Occipital lobe (tissue), 2 donors: ENCODE data around the gene UBASH3B. TPM values are rescaled to one million over a fixed set of nuclear protein-coding genes. Genes with fewer than 3 reads are reported as not detected.
"Not testable (repeated sequence)": the region's sequence is repeated elsewhere in the genome, so short reads cannot be mapped to it uniquely, and the experiment has no call there.

Experiments
- DNase-seq: peaks from one replicate; lab custom pipeline; 2025; lab: John Stamatoyannopoulos, UW
- total RNA-seq: library from RNA; depleted of rRNA; stranded (reverse); fragments of >200 nt; gene quantifications from one replicate; pipeline ENCODE4 v1.2.3, GENCODE V29; 2014

The UBASH3B gene
- total RNA-seq, 1 donor from 2014 or later, result 23.4 TPM

DNA sequence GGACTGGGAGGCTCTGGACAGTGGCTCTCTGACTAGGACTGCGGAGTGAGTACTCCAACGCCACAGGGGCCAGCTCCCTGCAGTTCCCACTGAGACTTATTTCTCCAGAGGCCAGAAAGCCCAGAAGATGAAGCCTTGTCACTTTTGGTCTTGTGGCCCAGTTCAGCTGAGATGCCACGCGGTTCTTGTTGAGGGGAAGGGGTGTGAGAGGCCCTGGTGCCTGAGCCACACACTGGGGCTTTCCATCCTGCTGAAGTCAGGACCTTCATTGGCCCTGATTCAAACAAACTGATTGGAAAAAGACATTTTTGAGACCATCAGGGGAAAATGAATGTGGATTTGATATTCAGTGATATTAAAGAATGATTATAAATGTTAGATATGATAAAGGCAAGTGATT, 73.6 kb downstream of the UBASH3B start:
- DNase-seq, result no peak

DNA sequence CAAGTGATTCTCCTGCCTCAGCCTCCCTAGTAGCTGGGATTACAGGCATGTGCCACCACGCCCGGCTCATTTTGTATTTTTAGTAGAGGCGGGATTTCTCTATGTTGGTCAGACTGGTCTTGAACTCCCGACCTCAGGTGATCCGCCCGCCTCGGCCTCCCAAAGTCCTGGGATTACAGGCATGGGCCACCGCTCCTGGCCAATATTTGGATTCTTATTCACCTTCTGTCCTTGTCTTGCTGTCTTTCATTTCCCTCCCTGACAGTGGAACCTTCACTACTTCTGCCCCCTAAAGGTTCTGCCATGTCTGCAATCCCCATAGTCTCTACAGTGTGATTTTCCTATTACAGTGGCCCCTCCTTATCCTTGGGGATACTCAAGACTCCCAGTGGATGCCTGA, 75.2 kb downstream of the UBASH3B start:
- not testable (repeated sequence) for DNase-seq

GRCh38 chr11:122731500-122731913, 76.0 kb downstream of the UBASH3B start:
- no peak for DNase-seq

DNA sequence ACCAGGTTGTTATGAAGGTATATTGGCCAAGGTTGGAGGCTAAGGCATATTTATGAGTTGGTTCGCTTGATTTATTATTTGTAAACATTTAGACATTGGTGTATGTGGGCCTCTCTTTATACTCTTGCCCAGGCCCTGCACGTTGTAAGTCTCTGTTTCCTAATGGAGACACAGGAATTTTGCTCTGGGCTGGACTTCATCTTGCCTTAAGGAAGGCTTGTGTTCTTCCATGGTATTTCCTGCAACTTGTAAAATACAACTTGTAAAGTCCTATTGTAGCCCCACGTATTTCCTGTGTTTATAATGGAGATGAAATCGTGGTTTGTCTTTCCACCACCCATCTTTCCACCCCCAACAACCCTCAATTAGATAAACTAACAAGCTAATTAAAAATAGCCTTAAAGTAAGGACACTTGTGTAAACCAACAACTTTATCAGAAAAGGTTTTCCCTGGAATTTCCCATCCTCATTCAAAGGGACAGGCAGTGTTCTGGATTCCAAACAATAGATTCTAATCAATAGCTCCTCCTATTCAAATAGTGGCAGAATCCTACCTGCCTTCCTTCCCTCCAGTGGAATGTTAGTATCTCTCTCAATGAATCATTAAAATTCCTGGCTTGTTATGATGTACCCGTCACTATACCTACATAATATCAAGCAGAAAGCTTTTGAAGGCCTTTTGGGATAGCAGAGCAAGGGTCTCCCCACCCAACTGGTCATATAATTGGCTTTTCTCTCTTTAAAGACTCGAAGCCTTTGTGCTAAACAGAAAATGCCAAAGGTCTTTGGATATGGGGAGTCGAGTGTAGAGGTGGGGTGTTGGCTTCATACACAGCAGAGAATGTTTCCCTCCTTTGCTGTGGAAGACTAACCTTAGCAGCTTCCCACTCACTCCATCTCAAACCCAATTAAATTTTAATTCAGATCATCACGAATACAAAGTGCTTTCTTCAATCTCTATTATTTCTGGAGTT, 77.1 kb downstream of the UBASH3B start:
- no peak for DNase-seq

DNA sequence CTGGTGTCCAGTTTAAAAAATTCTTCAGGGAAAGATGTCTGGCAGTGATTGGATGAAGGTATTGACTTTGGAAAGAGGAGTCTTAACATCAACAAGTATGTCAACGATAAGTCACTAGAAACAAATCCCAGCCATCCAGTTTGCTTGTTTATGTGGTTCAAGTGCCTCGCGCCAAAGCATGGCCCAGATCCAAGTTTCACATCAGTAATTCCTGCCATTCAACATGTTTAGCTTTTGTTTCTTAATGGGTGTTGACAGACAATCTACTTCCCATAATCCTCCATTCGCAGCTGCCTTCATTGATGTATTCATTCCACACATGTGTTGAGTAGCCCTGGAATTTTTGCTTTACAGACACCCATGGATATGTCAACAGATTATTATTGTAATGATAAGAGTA, 77.8 kb downstream of the UBASH3B start:
- no peak for DNase-seq

- no peak for DNase-seq
These were observed 79.5 kb downstream of the UBASH3B start for GRCh38 chr11:122734848-122735496.

- no peak for DNase-seq
These were observed 82.6 kb downstream of the UBASH3B start for GRCh38 chr11:122737951-122738693.

DNA sequence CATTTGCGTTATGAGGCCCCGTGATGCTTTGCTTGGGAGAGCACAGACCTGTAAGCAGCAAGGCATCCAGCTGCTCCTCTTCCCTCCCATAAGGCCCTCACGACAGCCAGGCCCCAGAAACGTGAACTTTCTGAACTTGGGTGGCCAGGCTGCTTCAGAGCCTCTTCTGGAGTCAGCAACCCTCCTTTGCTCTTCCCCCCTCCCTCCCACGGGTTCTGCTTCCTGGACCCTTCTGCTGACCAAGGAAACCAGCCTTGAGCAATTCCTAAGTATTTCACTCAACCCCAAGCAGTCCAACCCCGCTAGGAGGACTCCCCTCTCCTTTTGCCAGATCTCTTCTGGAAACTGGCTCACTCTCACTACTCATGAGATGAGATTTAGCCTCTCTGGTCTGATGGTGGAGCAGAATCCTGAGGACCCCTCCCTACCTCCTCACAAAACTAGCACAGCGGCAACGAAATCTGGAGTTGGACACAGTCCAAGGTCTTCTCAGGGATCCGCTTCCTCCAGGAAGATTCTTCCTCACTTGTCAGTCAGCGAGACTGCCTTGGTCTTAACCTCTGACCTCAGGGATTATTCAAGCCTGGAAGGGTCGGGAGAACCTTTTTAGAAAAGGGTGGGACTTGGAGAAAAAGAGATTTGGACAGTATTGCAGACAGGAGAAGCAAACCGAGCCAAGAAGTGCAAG, 86.2 kb downstream of the UBASH3B start:
- no peak for DNase-seq

- DNase-seq, result no peak
These were observed 86.9 kb downstream of the UBASH3B start for GRCh38 chr11:122742301-122743018.

DNA sequence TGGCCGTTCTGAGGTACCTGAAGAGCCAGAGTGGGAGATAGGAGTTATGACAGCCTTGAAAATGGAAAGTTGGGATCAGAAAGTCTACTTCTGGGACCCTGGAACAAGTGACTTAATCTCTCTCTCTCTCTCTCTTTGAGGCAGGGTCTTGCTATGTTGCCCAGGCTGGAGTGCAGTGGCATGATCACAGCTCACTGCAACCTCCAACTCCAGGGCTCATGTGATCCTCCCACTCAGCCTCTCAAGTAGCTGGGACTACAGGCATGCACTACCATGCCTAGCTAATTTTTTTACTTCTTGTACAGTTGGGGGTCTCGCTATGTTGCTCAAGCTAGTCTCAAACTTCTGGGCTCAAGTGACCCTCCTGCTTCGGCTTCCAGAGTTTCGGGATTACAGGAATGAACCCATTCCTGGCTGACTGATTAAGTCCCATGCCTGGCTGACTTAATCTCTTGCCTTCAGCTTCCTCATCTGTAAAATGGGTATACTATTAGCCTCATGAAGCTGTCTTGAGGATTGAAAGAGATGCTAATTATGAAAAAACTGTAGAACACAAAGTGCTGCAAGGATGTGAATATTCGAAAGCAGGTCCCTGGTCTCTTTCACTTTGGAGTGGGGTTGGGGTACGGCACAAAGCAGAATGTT, 87.7 kb downstream of the UBASH3B start:
- no peak for DNase-seq

GRCh38 chr11:122743949-122744348, 88.4 kb downstream of the UBASH3B start:
- no peak for DNase-seq

GRCh38 chr11:122744357-122744756, 88.8 kb downstream of the UBASH3B start:
- no peak for DNase-seq

DNA sequence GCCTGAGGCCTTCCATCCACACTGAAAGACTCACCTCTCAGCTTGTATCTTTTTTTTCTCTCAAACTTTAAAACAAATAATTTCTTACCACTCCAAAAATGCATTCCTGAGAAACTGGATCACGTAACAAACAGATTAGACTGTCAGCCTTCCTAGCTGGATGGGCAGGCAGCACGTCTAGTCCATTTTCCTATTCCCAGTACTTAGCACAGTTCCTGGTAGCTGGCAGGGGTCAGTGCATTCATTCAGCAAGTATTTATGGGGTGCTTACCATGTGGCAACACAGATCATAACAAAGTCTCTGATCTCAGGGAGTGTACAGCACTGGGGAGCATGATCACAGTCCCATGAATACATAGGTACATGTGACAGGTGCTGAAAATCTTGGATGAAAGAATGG, 89.6 kb downstream of the UBASH3B start:
- no peak for DNase-seq

DNA sequence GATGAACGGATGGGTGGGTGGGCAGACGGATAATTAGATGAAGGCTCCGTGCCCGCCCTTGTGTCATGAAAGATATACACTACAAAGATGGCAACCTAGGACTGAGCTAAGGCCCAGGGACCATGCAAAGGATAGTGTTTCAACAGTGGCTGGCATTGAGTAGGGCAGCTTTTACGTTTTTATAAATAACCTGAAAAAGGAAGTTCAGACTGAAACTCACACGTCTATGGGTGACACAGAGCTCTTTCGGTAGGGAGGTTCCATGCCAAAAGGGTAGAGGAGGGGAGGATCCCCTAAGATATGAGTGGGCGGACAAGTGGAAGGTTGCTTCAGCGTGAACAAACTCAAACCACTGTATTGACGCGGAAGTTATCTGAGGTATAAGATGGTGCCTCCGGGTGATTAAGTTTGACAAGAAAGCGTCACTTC, 90.5 kb downstream of the UBASH3B start:
- DNase-seq, result no peak

GRCh38 chr11:122746611-122747244, 91.2 kb downstream of the UBASH3B start:
- DNase-seq, result no peak

DNA sequence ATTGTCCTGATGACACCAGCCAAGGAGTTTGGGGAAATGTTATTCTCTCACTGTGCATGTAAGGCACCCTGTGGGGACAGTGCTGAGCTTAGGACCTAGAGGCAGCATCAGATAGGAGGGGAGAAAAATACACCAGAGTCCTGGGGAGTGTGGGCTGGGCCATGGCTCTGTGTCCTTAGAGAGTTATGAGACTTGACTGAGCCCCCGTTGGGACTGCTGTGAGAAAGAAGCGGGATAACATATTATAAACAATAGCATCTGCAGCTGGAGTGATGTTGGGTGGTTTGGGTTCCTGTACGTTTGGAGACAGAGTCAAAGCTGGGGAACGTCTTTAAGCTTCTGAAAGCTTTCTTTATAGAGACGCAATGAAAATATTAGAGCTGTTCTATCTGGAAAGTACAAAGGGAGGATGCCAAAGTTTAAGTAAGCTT, 91.8 kb downstream of the UBASH3B start:
- DNase-seq, result no peak

GRCh38 chr11:122749005-122749687, 93.6 kb downstream of the UBASH3B start:
- peak; percentile 44 for DNase-seq

GRCh38 chr11:122750049-122750448, 94.5 kb downstream of the UBASH3B start:
- no peak for DNase-seq
